HG03175 (cell line): ENCODE measurements around the gene FASLG.

ENCODE experiments used
- ATAC-seq: cut with Tn5 transposase; IDR thresholded peaks from one replicate; pipeline ENCODE4 v1.9.1; 2021; ENCODE audit warnings: mild to moderate bottlenecking, moderate library complexity; ENCODE audit not compliant: unreplicated experiment

Gene FASLG

GRCh38 chr1:172642970-172643369 lies 15.9 kb upstream of the FASLG start:
- ATAC-seq = no peak

GRCh38 chr1:172646653-172647052 lies 12.2 kb upstream of the FASLG start:
- ATAC-seq = no peak

GRCh38 chr1:172647110-172647564 lies 11.8 kb upstream of the FASLG start:
- ATAC-seq = no peak

DNA sequence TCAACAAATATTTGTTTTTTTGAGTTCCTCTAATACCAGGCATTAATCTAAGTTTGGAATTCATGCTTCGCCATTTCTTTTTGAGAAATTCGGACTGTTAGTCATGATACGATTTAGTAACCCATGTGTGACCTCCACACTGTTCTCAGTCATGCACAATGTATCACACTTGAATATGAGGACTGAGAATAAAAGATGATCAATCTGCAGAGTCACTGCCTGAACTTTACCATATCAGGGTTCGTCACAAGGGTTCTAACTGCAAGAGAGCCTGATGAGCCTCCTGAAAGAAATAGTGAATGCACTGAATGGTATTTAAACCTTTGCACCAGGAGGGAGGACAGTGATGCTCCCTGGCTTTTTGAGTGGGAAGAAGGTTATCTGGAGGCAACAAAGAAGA lies 10.9 kb upstream of the FASLG start:
- no peak for ATAC-seq

- no peak for ATAC-seq
Measured at GRCh38 chr1:172650474-172651193, 8.3 kb upstream of the FASLG start.

- ATAC-seq = no peak
Measured at GRCh38 chr1:172653015-172653709, 5.7 kb upstream of the FASLG start.

DNA sequence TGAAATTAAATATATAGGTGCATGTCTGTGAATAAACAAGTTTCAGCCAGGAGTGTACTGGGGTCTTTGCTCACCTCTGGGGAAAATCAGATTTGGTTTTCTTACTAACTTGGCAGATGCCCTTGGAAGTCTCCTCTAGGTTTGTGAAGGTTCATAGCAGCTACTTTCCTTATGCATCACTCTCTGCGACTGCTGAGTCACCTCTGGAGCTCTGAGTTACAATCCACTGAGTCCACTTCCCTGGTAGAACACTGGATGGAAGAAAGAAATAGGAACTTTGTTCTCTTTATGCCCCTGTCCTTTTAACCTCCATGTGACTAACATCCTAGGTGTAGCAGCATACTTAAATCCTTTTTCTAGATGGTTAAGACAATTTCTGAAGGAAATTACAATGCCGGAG lies 4.4 kb upstream of the FASLG start:
- no peak for ATAC-seq

DNA sequence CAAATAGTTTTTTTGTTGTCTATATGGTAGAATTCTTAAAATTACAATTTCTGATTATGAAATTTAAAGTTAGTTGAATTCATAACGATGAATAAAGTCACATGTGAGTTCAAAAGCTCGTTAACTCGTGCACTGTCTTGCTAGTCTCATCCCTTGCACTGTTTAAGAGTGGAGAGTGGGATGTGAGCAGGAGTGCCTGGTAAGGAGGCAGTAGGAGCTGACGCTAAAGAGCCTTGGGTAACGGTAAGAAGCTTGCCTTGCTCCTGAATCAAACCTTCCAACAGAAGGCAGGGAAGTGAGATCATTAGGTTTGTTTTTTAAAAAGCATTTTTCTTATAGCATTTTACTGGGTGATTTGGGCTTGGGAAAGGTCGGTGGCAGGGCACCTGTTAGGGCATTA lies 2.3 kb upstream of the FASLG start:
- no peak for ATAC-seq

GRCh38 chr1:172657586-172657985 lies 1.3 kb upstream of the FASLG start:
- no peak for ATAC-seq

DNA sequence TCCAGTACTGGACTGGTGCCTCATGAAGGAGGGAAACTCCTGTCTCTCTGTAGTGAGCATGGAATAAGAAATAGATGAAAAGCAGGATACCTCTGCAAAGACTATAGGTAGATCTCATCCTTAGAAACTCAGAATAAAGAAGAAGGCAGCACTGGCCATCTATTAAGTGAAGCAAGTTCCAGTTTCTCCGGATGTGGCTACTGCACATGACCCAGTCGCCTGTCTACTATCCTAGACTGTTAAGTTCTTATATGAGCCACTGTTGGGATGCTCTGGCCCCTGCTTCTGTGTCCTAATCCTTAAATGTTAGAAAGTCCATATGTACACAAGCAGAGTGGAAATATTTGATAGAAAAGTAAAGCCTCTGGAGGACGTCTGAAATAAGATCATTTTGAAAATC lies 2.2 kb downstream of the FASLG start:
- no peak for ATAC-seq

- peak; percentile 96 for ATAC-seq
Measured at GRCh38 chr1:172662464-172663109, 3.7 kb downstream of the FASLG start.

- ATAC-seq = no peak
Measured at GRCh38 chr1:172663732-172664131, 4.8 kb downstream of the FASLG start.

- no peak for ATAC-seq
Measured at GRCh38 chr1:172668097-172668496, 9.2 kb downstream of the FASLG start.

DNA sequence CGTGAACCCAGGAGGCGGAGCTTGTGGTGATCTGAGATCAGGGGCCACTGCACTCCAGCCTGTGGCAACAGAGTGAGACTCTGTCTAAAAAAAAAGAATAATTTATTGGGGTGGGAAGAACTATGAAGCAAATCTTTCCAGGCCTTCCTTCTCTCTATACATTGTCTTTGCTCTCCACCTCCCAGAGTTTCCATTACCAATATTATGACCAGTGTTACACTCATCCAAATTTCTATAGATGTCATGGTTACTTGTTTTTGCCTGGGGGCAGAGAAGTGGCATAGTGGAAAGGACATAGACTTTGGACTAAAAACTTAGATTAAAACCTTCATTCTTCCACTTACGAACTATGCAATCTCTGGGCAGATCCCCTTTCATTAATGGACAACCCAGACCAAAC lies 10.1 kb downstream of the FASLG start:
- no peak for ATAC-seq

- no peak for ATAC-seq
Measured at GRCh38 chr1:172670316-172670715, 11.4 kb downstream of the FASLG start.

DNA sequence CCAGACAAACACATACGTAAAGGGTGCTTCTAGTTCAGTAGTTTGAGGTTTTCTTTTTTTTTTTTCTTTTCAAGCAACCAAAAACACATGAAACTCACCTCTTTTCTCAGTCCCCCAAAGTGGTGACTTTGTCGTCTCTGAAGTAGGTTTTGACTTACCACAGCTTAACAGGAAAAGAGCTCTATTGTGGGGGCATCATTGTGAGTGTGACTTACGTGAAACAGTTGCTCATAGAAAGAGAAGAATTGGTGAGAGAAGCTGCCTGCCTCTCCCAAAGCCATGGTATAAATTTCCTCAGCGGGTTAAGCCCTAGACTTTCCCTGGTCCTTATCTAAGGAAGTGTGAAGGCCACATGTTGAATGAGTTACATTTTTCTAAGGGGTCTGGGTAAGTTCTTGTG lies 11.9 kb downstream of the FASLG start:
- peak; percentile 49 for ATAC-seq

DNA sequence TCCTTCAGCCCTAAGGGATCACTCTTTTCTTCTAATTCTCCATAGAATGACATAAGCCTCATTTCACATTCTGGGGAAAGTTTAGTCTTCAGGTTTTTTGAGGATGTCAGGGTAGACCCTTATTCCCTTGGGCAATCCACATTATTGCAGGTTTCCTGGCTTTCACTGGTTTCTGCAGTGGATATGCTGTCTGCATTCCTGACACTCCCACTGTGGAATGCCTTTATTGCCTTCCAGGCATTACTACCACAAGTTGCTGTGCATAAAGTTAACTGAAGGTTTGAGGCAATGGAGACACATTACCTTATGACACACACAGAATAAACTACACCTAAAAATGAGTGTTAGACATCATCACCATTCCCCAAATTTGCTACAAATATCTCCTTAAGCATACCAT lies 12.7 kb downstream of the FASLG start:
- ATAC-seq = no peak

DNA sequence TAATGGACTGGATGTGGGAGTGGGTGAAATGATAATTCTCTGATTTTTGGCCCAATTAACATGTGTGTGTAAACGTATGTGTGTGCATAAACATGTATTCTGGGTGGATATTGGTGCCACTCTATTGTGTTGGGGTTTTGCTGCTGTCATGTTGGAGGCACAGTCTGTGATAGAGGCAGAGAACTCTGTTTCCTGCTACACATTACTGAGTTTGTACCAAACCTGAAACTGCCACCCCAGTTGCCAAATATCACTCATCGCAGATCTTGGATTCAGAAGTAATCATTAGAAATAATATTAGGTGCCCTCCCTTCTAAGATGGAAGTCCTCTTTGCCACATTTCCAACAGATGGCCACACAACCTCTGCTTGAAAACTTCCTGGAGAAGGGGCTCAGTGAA lies 13.8 kb downstream of the FASLG start:
- ATAC-seq = no peak

GRCh38 chr1:172673761-172674160 lies 14.9 kb downstream of the FASLG start:
- ATAC-seq = no peak

GRCh38 chr1:172674831-172675613 lies 16.1 kb downstream of the FASLG start:
- no peak for ATAC-seq
